IMR-90 (cell line): ENCODE measurements around the gene CCDC102A. TPM values are rescaled to one million over a fixed set of nuclear protein-coding genes. Genes with fewer than 3 reads are reported as not detected.

ENCODE experiments used
- ATAC-seq: fragments of 200-7000 bp; cut with Tn5 transposase; 2 replicates; pipeline ENCODE4 v1.9.1; 2020; ENCODE audit warnings: low read depth, mild to moderate bottlenecking, moderate library complexity
- BruUV-seq: library from RNA; stranded (reverse); fragments of 400-500 nt; replicated peaks from 2 replicates; lab custom pipeline; 2021; lab: Mats Ljungman, UMichigan
- CTCF ChIA-PET: fragments of 300-600 bp; formaldehyde crosslinking; extraction: SDS; loops from one replicate; lab custom pipeline; 2021; ENCODE audit warnings: antibody characterized with exemption; lab: Yijun Ruan, JAX
- POLR2A ChIA-PET: fragments of 300-600 bp; sonication (Branson Sonifier 250); formaldehyde crosslinking; loops from one replicate; lab custom pipeline; 2022; ENCODE audit warnings: antibody characterized with exemption; ENCODE audit not compliant: unreplicated experiment; lab: Charles Lee
- DNase-seq: peaks from one replicate; pipeline ENCODE4 v3.0.0; 2013
- H2AFZ ChIP-seq: replicated peaks from 2 replicates; pipeline ENCODE3; 2013; ENCODE audit warnings: low read length, mild to moderate bottlenecking; ENCODE audit not compliant: poor library complexity
- H2AK5ac ChIP-seq: 2 replicates; pipeline ENCODE4 v1.6.1; 2013; ENCODE audit warnings: low read depth, low read length, inconsistent platforms
- H2AK9ac ChIP-seq: replicated peaks from 2 replicates; pipeline ENCODE3; 2013; ENCODE audit warnings: mild to moderate bottlenecking, low read depth, low read length, moderate library complexity; ENCODE audit not compliant: poor library complexity
- H2BK120ac ChIP-seq: 2 replicates; pipeline ENCODE4 v1.6.1; 2013; ENCODE audit warnings: low read depth, low read length, inconsistent platforms
- H2BK15ac ChIP-seq: 3 replicates; pipeline ENCODE4 v1.6.1; 2013; ENCODE audit warnings: low read depth, low read length, inconsistent platforms
- H2BK20ac ChIP-seq: 2 replicates; pipeline ENCODE4 v1.6.1; 2013; ENCODE audit warnings: low read depth, mild to moderate bottlenecking, inconsistent platforms, low read length, moderate library complexity
- H2BK5ac ChIP-seq: 2 replicates; pipeline ENCODE4 v1.6.1; 2013; ENCODE audit warnings: mild to moderate bottlenecking, low read depth, low read length, inconsistent platforms; ENCODE audit not compliant: poor library complexity, severe bottlenecking
- H3K14ac ChIP-seq: replicated peaks from 2 replicates; pipeline ENCODE4 v1.6.1; 2013; ENCODE audit warnings: low read depth, low read length, inconsistent platforms
- H3K18ac ChIP-seq: 2 replicates; pipeline ENCODE4 v1.6.1; 2013; ENCODE audit warnings: low read depth, low read length, control low read depth
- H3K23ac ChIP-seq: 2 replicates; pipeline ENCODE4 v1.6.1; 2013; ENCODE audit warnings: low read depth, low read length, inconsistent platforms
- H3K27ac ChIP-seq: 2 replicates; pipeline ENCODE4 v1.5.1; 2013; ENCODE audit warnings: mild to moderate bottlenecking, control low read depth, low read length; ENCODE audit not compliant: insufficient read depth
- H3K27me3 ChIP-seq: 2 replicates; pipeline ENCODE4 v1.6.1; 2013; ENCODE audit warnings: low read length; ENCODE audit not compliant: control insufficient read depth, insufficient read depth
- H3K36me3 ChIP-seq: 2 replicates; pipeline ENCODE4 v1.6.1; 2013; ENCODE audit warnings: low read length, mixed read lengths; ENCODE audit not compliant: control insufficient read depth, insufficient read depth
- H3K4ac ChIP-seq: 2 replicates; pipeline ENCODE4 v1.6.1; 2013; ENCODE audit warnings: low read depth, low read length, inconsistent platforms
- H3K4me1 ChIP-seq: 2 replicates; pipeline ENCODE4 v1.6.1; 2013; ENCODE audit warnings: low read length, mixed read lengths; ENCODE audit not compliant: control insufficient read depth, insufficient read depth
- H3K4me2 ChIP-seq: 2 replicates; pipeline ENCODE4 v1.6.1; 2013; ENCODE audit warnings: low read depth, mild to moderate bottlenecking, control low read depth, low read length, moderate library complexity
- H3K4me3 ChIP-seq: 2 replicates; pipeline ENCODE4 v1.5.1; 2013; ENCODE audit warnings: low read depth, mild to moderate bottlenecking, control low read depth, low read length, moderate library complexity; ENCODE audit not compliant: insufficient read depth
- H3K56ac ChIP-seq: 2 replicates; pipeline ENCODE4 v1.6.1; 2013; ENCODE audit warnings: low read length, inconsistent platforms; ENCODE audit not compliant: insufficient read depth; ENCODE audit errors: extremely low read depth
- H3K79me1 ChIP-seq, 2 experiments: 2 replicates each; pipeline ENCODE4 v1.6.1; 2013; ENCODE audit warnings: low read length in 2 of 2, inconsistent platforms in 1 of 2, low read depth in 1 of 2
- H3K9ac ChIP-seq: 2 replicates; pipeline ENCODE4 v1.6.1; 2013; ENCODE audit warnings: low read depth, low read length, control low read depth
- H3K9me1 ChIP-seq: 2 replicates; pipeline ENCODE4 v1.6.1; 2013; ENCODE audit warnings: low read length, inconsistent platforms; ENCODE audit not compliant: insufficient read depth
- H3K9me3 ChIP-seq: 2 replicates; pipeline ENCODE4 v1.6.1; 2013; ENCODE audit warnings: low read length; ENCODE audit not compliant: control insufficient read depth, insufficient read depth
- H4K20me1 ChIP-seq: 2 replicates; pipeline ENCODE4 v1.6.1; 2013; ENCODE audit warnings: low read length, inconsistent platforms; ENCODE audit not compliant: insufficient read depth
- H4K5ac ChIP-seq: 2 replicates; pipeline ENCODE4 v1.6.1; 2013; ENCODE audit warnings: mild to moderate bottlenecking, low read depth, low read length, control low read depth
- H4K8ac ChIP-seq, 2 experiments: 2 replicates each; pipeline ENCODE4 v1.6.1; 2013; ENCODE audit warnings: low read depth in 2 of 2, low read length in 2 of 2, control low read depth in 1 of 2, inconsistent platforms in 1 of 2
- H4K91ac ChIP-seq: 2 replicates; pipeline ENCODE4 v1.6.1; 2013; ENCODE audit warnings: low read depth, low read length, inconsistent platforms; ENCODE audit not compliant: insufficient read depth
- CTCF ChIP-seq: conservative IDR thresholded peaks from 2 replicates; pipeline ENCODE4 v1.5.1; 2012; ENCODE audit warnings: mild to moderate bottlenecking, low read depth, low read length, improper control_type of control experiment
- WGBS, 2 experiments: methylation state at CpG; one replicate each; pipeline versions ENCODE4 v1.1.5 to v1.1.7; 2013; ENCODE audit warnings: missing lambda C conversion rate in 2 of 2; ENCODE audit not compliant: insufficient read length in 1 of 2; ENCODE audit errors: extremely low coverage in 2 of 2; 5-methylcytosine and 5-hydroxymethylcytosine counted together
- dilution Hi-C: fragments of 300-500 bp; cut with HindIII; formaldehyde crosslinking; loops from one replicate; pipeline ENCODE4 v1.14.3; 2018; ENCODE audit warnings: low sequenced_read_pairs; ENCODE audit not compliant: unreplicated experiment
- in situ Hi-C: fragments of 300-500 bp; cut with MboI; formaldehyde crosslinking; loops from 3 replicates; pipeline ENCODE4 v1.14.3; 2019; ENCODE audit warnings: low sequenced_read_pairs, inconsistent platforms, mixed read lengths
- intact Hi-C: fragments of 100-400 bp; cut with micrococcal nuclease; formaldehyde crosslinking; loops from 2 replicates; pipeline ENCODE4 v1.10.0; 2022
- polyA plus RNA-seq, 3 experiments: library from polyadenylated mRNA; depleted of rRNA; stranded (reverse); fragments of >200 nt; gene quantifications; 2 replicates each; pipeline ENCODE4 v1.2.3, GENCODE V29; 2012; ENCODE audit warnings: low replicate concordance in 1 of 3
- total RNA-seq: library from RNA; depleted of rRNA; stranded (reverse); fragments of >200 nt; gene quantifications from 2 replicates; pipeline ENCODE4 v1.2.3, GENCODE V29; 2012
- TF ChIP-seq, protein P1 (sequence below): fragments of 150-350 bp; IDR thresholded peaks from 2 replicates; pipeline ENCODE4 v1.6.1; 2016; ENCODE audit warnings: low read depth, mild to moderate bottlenecking, low read length, moderate library complexity, borderline replicate concordance

CCDC102A gene
- total and polyA plus RNA-seq, 2 of the 4 experiments (the other 2 are of a cell fraction): 5.4 to 8.5 TPM

GRCh38 chr16:57571098-57571497 lies 34.7 kb upstream of the CCDC102A start:
- DNase-seq: no peak
- H3K79me1 ChIP-seq: no peaks in the 10 kb centered on the region
- H2BK5ac ChIP-seq: no peak overlapping the region
- no peak overlapping the region for H2BK20ac ChIP-seq
- H3K9me3 ChIP-seq: no peaks in the 10 kb centered on the region
- no peak overlapping the region for H3K18ac ChIP-seq
- H4K8ac ChIP-seq: no peak overlapping the region
- in situ Hi-C loops (no loop called here), dilution Hi-C loops (no loop called here), intact Hi-C loops (no loop called here)
- BruUV-seq: no TSS peak
- no peak overlapping the region for H3K4me2 ChIP-seq
- no peak overlapping the region for H3K14ac ChIP-seq
- no peaks in the 10 kb centered on the region for H3K4me1 ChIP-seq
- no peak overlapping the region for H2AK9ac ChIP-seq
- H4K20me1 ChIP-seq: no peaks in the 10 kb centered on the region
- no peak overlapping the region for H2AK5ac ChIP-seq
- POLR2A ChIA-PET: no interaction called here
- CTCF ChIA-PET: no interaction called here
- H2AFZ ChIP-seq: no peak overlapping the region
- H3K9me1 ChIP-seq: no peaks in the 10 kb centered on the region
- no peak overlapping the region for H2BK15ac ChIP-seq
- H3K9ac ChIP-seq: no peak overlapping the region
- H3K56ac ChIP-seq: no peak overlapping the region
- no peak overlapping the region for H4K5ac ChIP-seq
- H3K4ac ChIP-seq: no peak overlapping the region
- no peak for ATAC-seq
- WGBS, 2 experiments: 61% methylated on average over 3 of the region's 9 CpGs; no CpG with 5 or more reads in 1 of the 2 experiments
- H3K27me3 ChIP-seq: peaks cover 21% of the 10 kb centered on the region
- H2BK120ac ChIP-seq: no peak overlapping the region
- H3K27ac ChIP-seq: no peak overlapping the region
- TF ChIP-seq CTCF: no peak
- TF ChIP-seq, protein P1, sequence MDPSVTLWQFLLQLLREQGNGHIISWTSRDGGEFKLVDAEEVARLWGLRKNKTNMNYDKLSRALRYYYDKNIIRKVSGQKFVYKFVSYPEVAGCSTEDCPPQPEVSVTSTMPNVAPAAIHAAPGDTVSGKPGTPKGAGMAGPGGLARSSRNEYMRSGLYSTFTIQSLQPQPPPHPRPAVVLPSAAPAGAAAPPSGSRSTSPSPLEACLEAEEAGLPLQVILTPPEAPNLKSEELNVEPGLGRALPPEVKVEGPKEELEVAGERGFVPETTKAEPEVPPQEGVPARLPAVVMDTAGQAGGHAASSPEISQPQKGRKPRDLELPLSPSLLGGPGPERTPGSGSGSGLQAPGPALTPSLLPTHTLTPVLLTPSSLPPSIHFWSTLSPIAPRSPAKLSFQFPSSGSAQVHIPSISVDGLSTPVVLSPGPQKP: no peak
- no peak overlapping the region for H4K91ac ChIP-seq
- H3K36me3 ChIP-seq: no peaks in the 10 kb centered on the region
- no peak overlapping the region for H3K4me3 ChIP-seq
- no peak overlapping the region for H3K23ac ChIP-seq
